GM12878 (cell line): ENCODE results near the gene METAP1. TPM values are rescaled to one million over a fixed set of nuclear protein-coding genes. Genes with fewer than 3 reads are reported as not detected.

Experiments used
- ATAC-seq: fragments of 200-7000 bp; cut with Tn5 transposase; 3 replicates; pipeline ENCODE4 v1.9.1; 2020; ENCODE audit warnings: mild to moderate bottlenecking, moderate library complexity
- BruUV-seq: library from RNA; stranded (reverse); fragments of 400-500 nt; replicated peaks from 2 replicates; lab custom pipeline; 2021; lab: Mats Ljungman, UMichigan
- CTCF ChIA-PET: fragments of 300-600 bp; sonication (Branson Sonifier 250); formaldehyde crosslinking; extraction: SDS; loops from one replicate; lab custom pipeline; 2021; ENCODE audit warnings: inconsistent platforms; lab: Yijun Ruan, JAX
- POLR2A ChIA-PET: fragments of 350-600 bp; formaldehyde crosslinking; extraction: SDS; loops from one replicate; lab custom pipeline; 2021; ENCODE audit warnings: inconsistent platforms; lab: Charles Lee
- RAD21 ChIA-PET: fragments of 300-600 bp; sonication (Branson Sonifier 250); formaldehyde crosslinking; loops from one replicate; lab custom pipeline; 2023; ENCODE audit warnings: antibody characterized with exemption; ENCODE audit not compliant: unreplicated experiment; lab: Charles Lee
- SMC1A ChIA-PET: fragments of 300-600 bp; sonication (Branson Sonifier 250); formaldehyde crosslinking; loops from one replicate; lab custom pipeline; 2023; ENCODE audit not compliant: unreplicated experiment, uncharacterized antibody; lab: Charles Lee
- DNase-seq: peaks from one replicate; pipeline ENCODE4 v3.0.0-alpha.2; 2011; ENCODE audit warnings: low read depth, low spot score
- FAIRE-seq: peaks from 3 replicates; lab custom pipeline; 2011; peaks lifted over from hg19 to GRCh38; lab: Jason Lieb, UNC
- H2AFZ ChIP-seq: 2 replicates; pipeline ENCODE4 v1.6.0; 2011; ENCODE audit warnings: low read depth, low read length, control low read depth; ENCODE audit not compliant: control insufficient read depth
- H3K27ac ChIP-seq: 2 replicates; pipeline ENCODE4 v1.5.1; 2011; ENCODE audit warnings: control low read depth; ENCODE audit not compliant: control insufficient read depth, insufficient read depth
- H3K27me3 ChIP-seq, 2 experiments: replicated peaks in 1 of 2; 2 replicates each; pipeline versions ENCODE4 v1.6.0 to v1.6.1; 2011; ENCODE audit warnings: low read length in 1 of 2; ENCODE audit not compliant: control insufficient read depth in 2 of 2, insufficient read depth in 2 of 2
- H3K36me3 ChIP-seq, 2 experiments: 2 replicates each; pipeline ENCODE4 v1.5.1; 2011; ENCODE audit warnings: low read length in 1 of 2; ENCODE audit not compliant: control insufficient read depth in 2 of 2, insufficient read depth in 2 of 2
- H3K4me1 ChIP-seq: 2 replicates; pipeline ENCODE4 v1.6.1; 2011; ENCODE audit warnings: mild to moderate bottlenecking, low read length, moderate library complexity, mixed read lengths; ENCODE audit not compliant: control insufficient read depth, insufficient read depth
- H3K4me2 ChIP-seq: 2 replicates; pipeline ENCODE4 v1.6.0; 2011; ENCODE audit warnings: control low read depth; ENCODE audit not compliant: control insufficient read depth, insufficient read depth
- H3K4me3 ChIP-seq: fragments of 200-600 bp; sonication (generic); 2 replicates; pipeline ENCODE4 v1.5.1; 2016
- H3K79me2 ChIP-seq: 2 replicates; pipeline ENCODE4 v1.6.0; 2011; ENCODE audit warnings: low read length; ENCODE audit not compliant: control insufficient read depth, insufficient read depth
- H3K9ac ChIP-seq: 2 replicates; pipeline ENCODE4 v1.8.0; 2011; ENCODE audit warnings: low read length, control low read depth, mixed read lengths; ENCODE audit not compliant: control insufficient read depth, insufficient read depth
- H3K9me3 ChIP-seq: replicated peaks from 3 replicates; pipeline ENCODE4 v1.5.1; 2011; ENCODE audit warnings: mild to moderate bottlenecking, low read length; ENCODE audit not compliant: control insufficient read depth, insufficient read depth
- H4K20me1 ChIP-seq: 2 replicates; pipeline ENCODE4 v1.6.0; 2011; ENCODE audit not compliant: control insufficient read depth, insufficient read depth
- CHD2 ChIP-seq: IDR thresholded peaks from 2 replicates; pipeline ENCODE4 v1.6.1; 2011; ENCODE audit warnings: low read depth, low read length, improper control_type of control experiment, borderline replicate concordance
- EZH2 ChIP-seq: IDR thresholded peaks from 2 replicates; pipeline ENCODE4 v1.6.1; 2012; ENCODE audit warnings: low read depth, mild to moderate bottlenecking, control low read depth, inconsistent platforms, low read length, borderline replicate concordance; ENCODE audit not compliant: control insufficient read depth
- HDAC6 ChIP-seq: fragments of 200-600 bp; sonication (generic); IDR thresholded peaks from one replicate; pipeline ENCODE4 v1.8.0; 2017; ENCODE audit warnings: antibody characterized with exemption; ENCODE audit not compliant: unreplicated experiment
- KDM1A ChIP-seq: fragments of 200-600 bp; sonication (generic); IDR thresholded peaks from 2 replicates; pipeline ENCODE4 v1.6.1; 2016; ENCODE audit warnings: borderline replicate concordance
- LARP7 ChIP-seq: fragments of 450-650 bp; IDR thresholded peaks from 2 replicates; pipeline ENCODE4 v1.6.1; 2017; ENCODE audit warnings: mild to moderate bottlenecking
- RCOR1 ChIP-seq: conservative IDR thresholded peaks from 2 replicates; pipeline ENCODE4 v1.6.1; 2012; ENCODE audit warnings: low read depth, low read length, improper control_type of control experiment
- WGBS: methylation state at CpG from one replicate; pipeline ENCODE4 v1.1.6; 2016; ENCODE audit warnings: low lambda C conversion rate; ENCODE audit not compliant: insufficient replicate concordance, insufficient coverage; ENCODE audit errors: missing lambda C conversion rate; 5-methylcytosine and 5-hydroxymethylcytosine counted together
- in situ Hi-C: fragments of 300-500 bp; cut with MboI; formaldehyde crosslinking; loops from 9 replicates; pipeline ENCODE4 v1.14.3; 2018; ENCODE audit warnings: mixed read lengths
- intact Hi-C: fragments of 100-400 bp; cut with micrococcal nuclease; formaldehyde crosslinking; loops from one replicate; pipeline ENCODE4 v1.14.2; 2022; ENCODE audit not compliant: unreplicated experiment
- polyA plus RNA-seq, 11 experiments: library from polyadenylated mRNA; depleted of rRNA in 4 of 11; unstranded in 6 of 11; stranded (reverse) in 5 of 11; fragments of >200 nt; fragmentation: Nextera tagmentation in 4 of 11; fragmentation: Illumina TruSeq in 1 of 11; extraction: Ambion mirVana in 4 of 11; extraction: Trizol in 1 of 11; gene quantifications; 1 replicate in 1 of 11; 2 replicates in 10 of 11; pipeline versions ENCODE4 v1.2.1 to v1.2.3, GENCODE V29; 2011 to 2016; ENCODE audit warnings: inconsistent platforms in 2 of 11, missing spikeins in 2 of 11, low read depth in 1 of 11
- total RNA-seq, 4 experiments: library from RNA; depleted of rRNA in 3 of 4; stranded (reverse); fragments of >200 nt in 3 of 4; fragmentation: Illumina TruSeq in 1 of 4; extraction: Trizol in 1 of 4; gene quantifications; 2 replicates each; pipeline versions ENCODE4 v1.2.1 to v1.2.3, GENCODE V29; 2013 to 2021
- TF ChIP-seq, protein P1 (sequence below): IDR thresholded peaks from 2 replicates; pipeline ENCODE4 v1.6.1; 2012; ENCODE audit warnings: low read depth, low read length, improper control_type of control experiment

Gene METAP1
- total and polyA plus RNA-seq, 10 of the 15 experiments (the other 5 are each of a cell fraction or from before 2014, with no cell fraction given) = 22.7 to 71.4 (median 45.1) TPM

GRCh38 chr4:99008051-99008450, 12.5 kb downstream of the METAP1 start:
- TF ChIP-seq, protein P1, sequence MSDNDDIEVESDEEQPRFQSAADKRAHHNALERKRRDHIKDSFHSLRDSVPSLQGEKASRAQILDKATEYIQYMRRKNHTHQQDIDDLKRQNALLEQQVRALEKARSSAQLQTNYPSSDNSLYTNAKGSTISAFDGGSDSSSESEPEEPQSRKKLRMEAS = no peak
- TF ChIP-seq LARP7 = no peak
- no peak for TF ChIP-seq KDM1A
- TF ChIP-seq HDAC6 = no peak
- TF ChIP-seq CHD2 = no peak
- no peak for TF ChIP-seq EZH2
- no peak for TF ChIP-seq RCOR1
- no peak overlapping the region for H3K4me2 ChIP-seq
- POLR2A ChIA-PET = interaction anchor here (1.6 kb wide), 1 partner anchor 18 kb away, joined by 4 read pairs; no protein-coding TSS in a partner anchor
- no peak overlapping the region for H3K9ac ChIP-seq
- H3K9me3 ChIP-seq = peaks cover 10% of the 10 kb centered on the region; the same call in 2 of the 3 replicates
- no peaks in the 10 kb centered on the region for H4K20me1 ChIP-seq
- peaks cover 45% of the 10 kb centered on the region for H3K79me2 ChIP-seq
- H3K4me1 ChIP-seq = no peaks in the 10 kb centered on the region
- peaks cover 0 to 4% of the 10 kb centered on the region in 2 experiments; a peak in 2 of 4 replicates for H3K36me3 ChIP-seq
- SMC1A ChIA-PET = interaction anchor here (1.1 to 3.7 kb wide), 4 partner anchors 12 to 48 kb away, joined by 3 to 16 read pairs (median 8); partner anchors contain the start of gene METAP1
- no peaks in the 10 kb centered on the region for H3K27me3 ChIP-seq
- 93% methylated on average over 2 of the region's 2 CpGs for WGBS
- no peak overlapping the region for H2AFZ ChIP-seq
- ATAC-seq (no peak), DNase-seq (no peak), FAIRE-seq (no peak)
- intact Hi-C loops = no loop called here
- in situ Hi-C loops = no loop called here
- no peak overlapping the region for H3K4me3 ChIP-seq
- CTCF ChIA-PET = interaction anchor here (0.6 to 17.9 kb wide), 5 partner anchors 9 to 295 kb away, joined by 3 to 287 read pairs (median 4); partner anchors contain the start of gene METAP1
- RAD21 ChIA-PET = interaction anchor here (0.9 to 2.2 kb wide), 2 partner anchors 9 to 13 kb away, joined by 3 to 8 read pairs; partner anchors contain the start of gene METAP1
- no TSS peak for BruUV-seq
- H3K27ac ChIP-seq = no peak overlapping the region
